Large intestine (tissue), 3 donors: ENCODE data around the gene FAM124B. TPM values are rescaled to one million over a fixed set of nuclear protein-coding genes. Genes with fewer than 3 reads are reported as not detected.
"Not testable (repeated sequence)": the region's sequence is repeated elsewhere in the genome, so short reads cannot be mapped to it uniquely, and the experiment has no call there.

Source experiments
- DNase-seq, 2 donors: peaks; one replicate each; pipeline versions ENCODE4 v3.0.0 to v3.0.0-alpha.2; 2013
- H3K27ac ChIP-seq: one replicate; pipeline ENCODE4 v1.5.1; 2013; ENCODE audit warnings: low read length
- H3K27me3 ChIP-seq: 2 replicates; pipeline ENCODE4 v1.6.1; 2013; ENCODE audit warnings: low read length; ENCODE audit not compliant: control insufficient read depth, insufficient read depth
- H3K36me3 ChIP-seq: 2 replicates; pipeline ENCODE4 v1.6.1; 2013; ENCODE audit warnings: low read length; ENCODE audit not compliant: control insufficient read depth, insufficient read depth
- H3K4me1 ChIP-seq: one replicate; pipeline ENCODE4 v1.6.1; 2013; ENCODE audit warnings: low read length; ENCODE audit not compliant: control insufficient read depth, insufficient read depth
- H3K4me3 ChIP-seq: one replicate; pipeline ENCODE4 v1.5.1; 2013; ENCODE audit warnings: low read length
- H3K9me3 ChIP-seq: one replicate; pipeline ENCODE4 v1.6.1; 2013; ENCODE audit warnings: mild to moderate bottlenecking, low read depth, low read length, moderate library complexity; ENCODE audit not compliant: control insufficient read depth
- WGBS: methylation state at CpG from one replicate; pipeline ENCODE4 v1.1.5; 2013; ENCODE audit warnings: low lambda C conversion rate; ENCODE audit not compliant: insufficient coverage; 5-methylcytosine and 5-hydroxymethylcytosine counted together
- polyA plus RNA-seq: library from polyadenylated mRNA; unstranded; fragments of 120-200 nt; gene quantifications from one replicate; pipeline ENCODE4 v1.2.1, GENCODE V29; 2013

Gene FAM124B
- polyA plus RNA-seq, 1 donor, result 1.8 TPM

GRCh38 chr2:224382280-224382647, 19.6 kb downstream of the FAM124B start:
- not testable (repeated sequence) for H3K27me3 ChIP-seq, H3K4me1 ChIP-seq, H3K27ac ChIP-seq, H3K9me3 ChIP-seq, H3K36me3 ChIP-seq, H3K4me3 ChIP-seq, DNase-seq
- WGBS, result no CpG with 5 or more reads among the region's 2 CpGs

GRCh38 chr2:224381521-224382279, 20.2 kb downstream of the FAM124B start:
- H3K27ac ChIP-seq, result no peak overlapping the region
- no peak for DNase-seq
- H3K36me3 ChIP-seq, result no peaks in the 10 kb centered on the region
- no CpG with 5 or more reads among the region's 6 CpGs for WGBS
- H3K4me1 ChIP-seq, result no peaks in the 10 kb centered on the region
- H3K4me3 ChIP-seq, result no peak overlapping the region
- no peaks in the 10 kb centered on the region for H3K27me3 ChIP-seq
- H3K9me3 ChIP-seq, result no peaks in the 10 kb centered on the region

GRCh38 chr2:224379986-224380385, 21.9 kb downstream of the FAM124B start:
- Histone ChIP-seq H3K4me3 (no peak overlapping the region), H3K27ac (no peak overlapping the region), H3K4me1 (no peaks in the 10 kb centered on the region), H3K27me3 (no peaks in the 10 kb centered on the region), H3K9me3 (no peaks in the 10 kb centered on the region), H3K36me3 (no peaks in the 10 kb centered on the region)
- DNase-seq, result no peak
- no CpG with 5 or more reads among the region's 1 CpG for WGBS

GRCh38 chr2:224379172-224379571, 22.7 kb downstream of the FAM124B start:
- H3K4me1 ChIP-seq, result no peaks in the 10 kb centered on the region
- H3K27ac ChIP-seq, result no peak overlapping the region
- no CpG with 5 or more reads among the region's 4 CpGs for WGBS
- H3K4me3 ChIP-seq, result no peak overlapping the region
- H3K27me3 ChIP-seq, result no peaks in the 10 kb centered on the region
- H3K9me3 ChIP-seq, result no peaks in the 10 kb centered on the region
- DNase-seq, result no peak
- H3K36me3 ChIP-seq, result no peaks in the 10 kb centered on the region

GRCh38 chr2:224378701-224379097, 23.2 kb downstream of the FAM124B start:
- Histone ChIP-seq H3K27me3 (no peaks in the 10 kb centered on the region), H3K36me3 (no peaks in the 10 kb centered on the region), H3K4me3 (no peak overlapping the region), H3K27ac (no peak overlapping the region), H3K9me3 (no peaks in the 10 kb centered on the region), H3K4me1 (no peaks in the 10 kb centered on the region)
- WGBS, result no CpG with 5 or more reads among the region's 1 CpG
- no peak for DNase-seq

GRCh38 chr2:224377751-224378700, 23.9 kb downstream of the FAM124B start:
- H3K27ac ChIP-seq, result no peak overlapping the region
- H3K36me3 ChIP-seq, result no peaks in the 10 kb centered on the region
- no peak for DNase-seq
- H3K27me3 ChIP-seq, result no peaks in the 10 kb centered on the region
- no CpG with 5 or more reads among the region's 6 CpGs for WGBS
- no peaks in the 10 kb centered on the region for H3K4me1 ChIP-seq
- no peaks in the 10 kb centered on the region for H3K9me3 ChIP-seq
- H3K4me3 ChIP-seq, result no peak overlapping the region

GRCh38 chr2:224372641-224373040, 29.3 kb downstream of the FAM124B start:
- Histone ChIP-seq H3K36me3 (no peaks in the 10 kb centered on the region), H3K4me1 (no peaks in the 10 kb centered on the region), H3K9me3 (no peaks in the 10 kb centered on the region), H3K4me3 (no peak overlapping the region), H3K27me3 (no peaks in the 10 kb centered on the region), H3K27ac (no peak overlapping the region)
- 82% methylated on average over 4 of the region's 6 CpGs for WGBS
- DNase-seq, result no peak

- peak in 1 of 2 donors; percentile 4 for DNase-seq
Measured at GRCh38 chr2:224369028-224369632, 32.8 kb downstream of the FAM124B start.

GRCh38 chr2:224366267-224366844, 35.6 kb downstream of the FAM124B start:
- Histone ChIP-seq H3K4me1 (no peaks in the 10 kb centered on the region), H3K4me3 (no peak overlapping the region), H3K9me3 (no peaks in the 10 kb centered on the region), H3K27me3 (no peaks in the 10 kb centered on the region), H3K27ac (no peak overlapping the region), H3K36me3 (no peaks in the 10 kb centered on the region)
- WGBS, result 83% methylated on average over 1 of the region's 3 CpGs
- DNase-seq, result no peak

More at GRCh38 chr2:224369028-224369632, 32.8 kb downstream of the FAM124B start:
- Histone ChIP-seq H3K4me1 (no peaks in the 10 kb centered on the region), H3K27ac (no peak overlapping the region), H3K9me3 (no peaks in the 10 kb centered on the region), H3K4me3 (no peak overlapping the region), H3K36me3 (no peaks in the 10 kb centered on the region), H3K27me3 (no peaks in the 10 kb centered on the region)
- no CpG with 5 or more reads among the region's 7 CpGs for WGBS

- Histone ChIP-seq H3K27me3 (no peaks in the 10 kb centered on the region), H3K9me3 (no peaks in the 10 kb centered on the region), H3K4me1 (no peaks in the 10 kb centered on the region), H3K4me3 (no peak overlapping the region), H3K36me3 (no peaks in the 10 kb centered on the region), H3K27ac (no peak overlapping the region)
- no peak for DNase-seq
- 100% methylated on average over 2 of the region's 9 CpGs for WGBS
Measured at GRCh38 chr2:224365331-224365730, 36.6 kb downstream of the FAM124B start.
